HepG2 (cell line): ENCODE data around the gene ST6GALNAC2. TPM values are rescaled to one million over a fixed set of nuclear protein-coding genes. Genes with fewer than 3 reads are reported as not detected.

Experiments
- ADNP ChIP-seq: sonication (generic); formaldehyde crosslinking; IDR thresholded peaks from 2 replicates; pipeline ENCODE4 v1.4.0; 2020; ENCODE audit warnings: missing genetic modification reagents
- ATF2 ChIP-seq: sonication (generic); formaldehyde crosslinking; IDR thresholded peaks from 2 replicates; pipeline ENCODE4 v1.4.0; 2020; ENCODE audit warnings: missing genetic modification reagents
- BCL6 ChIP-seq: IDR thresholded peaks from 2 replicates; pipeline ENCODE4 v1.6.1; 2016; ENCODE audit warnings: missing genetic modification reagents, missing compliant biosample characterization
- GLI4 ChIP-seq: sonication (generic); formaldehyde crosslinking; IDR thresholded peaks from 2 replicates; pipeline ENCODE4 v1.5.1; 2020; ENCODE audit warnings: missing genetic modification reagents, mild to moderate bottlenecking, moderate library complexity, borderline replicate concordance
- HNRNPK ChIP-seq: fragments of 200-400 bp; formaldehyde crosslinking; IDR thresholded peaks from 2 replicates; pipeline ENCODE4 v1.6.1; 2018; ENCODE audit warnings: low read length, low read depth, moderate library complexity, mild to moderate bottlenecking; ENCODE audit not compliant: poor library complexity, severe bottlenecking
- KLF13 ChIP-seq: sonication (generic); formaldehyde crosslinking; IDR thresholded peaks from 2 replicates; pipeline ENCODE4 v1.4.0; 2020; ENCODE audit warnings: mild to moderate bottlenecking, missing genetic modification reagents
- NCOR1 ChIP-seq: fragments of 200-600 bp; sonication (generic); IDR thresholded peaks from 2 replicates; pipeline ENCODE4 v1.7.0; 2017; ENCODE audit warnings: antibody characterized with exemption, low read length, borderline replicate concordance
- PAF1 ChIP-seq: IDR thresholded peaks from 2 replicates; pipeline ENCODE4 v1.6.1; 2016; ENCODE audit warnings: missing genetic modification reagents, missing compliant biosample characterization
- PPARG ChIP-seq: conservative IDR thresholded peaks from 2 replicates; pipeline ENCODE4 v1.6.1; 2016; ENCODE audit warnings: missing biosample characterization, missing genetic modification reagents
- SMAD9 ChIP-seq: sonication (generic); formaldehyde crosslinking; IDR thresholded peaks from 2 replicates; pipeline ENCODE4 v1.5.1; 2020; ENCODE audit warnings: mild to moderate bottlenecking, missing genetic modification reagents
- SOX5 ChIP-seq: IDR thresholded peaks from 2 replicates; pipeline ENCODE4 v1.6.1; 2016; ENCODE audit warnings: borderline replicate concordance
- STAT6 ChIP-seq: sonication (generic); formaldehyde crosslinking; IDR thresholded peaks from 2 replicates; pipeline ENCODE4 v1.4.0; 2020; ENCODE audit warnings: missing genetic modification reagents, mild to moderate bottlenecking, borderline replicate concordance
- TBL1XR1 ChIP-seq: fragments of 150-350 bp; IDR thresholded peaks from 2 replicates; pipeline ENCODE4 v1.6.1; 2014; ENCODE audit warnings: borderline replicate concordance, low read length; ENCODE audit not compliant: partially characterized antibody
- TEAD3 ChIP-seq: optimal IDR thresholded peaks from 2 replicates; pipeline ENCODE3; 2016; ENCODE audit warnings: borderline replicate concordance
- ZNF331 ChIP-seq: sonication (generic); formaldehyde crosslinking; IDR thresholded peaks from 2 replicates; pipeline ENCODE4 v1.4.0; 2020; ENCODE audit warnings: missing genetic modification reagents
- ZNF335 ChIP-seq: sonication (generic); formaldehyde crosslinking; IDR thresholded peaks from 2 replicates; pipeline ENCODE4 v1.4.0; 2020; ENCODE audit warnings: missing genetic modification reagents
- ZNF503 ChIP-seq: sonication (generic); formaldehyde crosslinking; IDR thresholded peaks from 2 replicates; pipeline ENCODE4 v1.4.0; 2020; ENCODE audit warnings: missing genetic modification reagents
- ZNF550 ChIP-seq: sonication (generic); formaldehyde crosslinking; IDR thresholded peaks from 2 replicates; pipeline ENCODE4 v1.4.0; 2020; ENCODE audit warnings: mild to moderate bottlenecking, missing genetic modification reagents, borderline replicate concordance
- ZNF670 ChIP-seq: sonication (generic); formaldehyde crosslinking; IDR thresholded peaks from 2 replicates; pipeline ENCODE4 v1.8.0; 2022; ENCODE audit warnings: mild to moderate bottlenecking, missing genetic modification reagents, borderline replicate concordance
- ZNF709 ChIP-seq: sonication (generic); formaldehyde crosslinking; IDR thresholded peaks from 2 replicates; pipeline ENCODE4 v1.5.0; 2020; ENCODE audit warnings: mild to moderate bottlenecking, missing genetic modification reagents
- ZNF784 ChIP-seq: sonication (generic); formaldehyde crosslinking; IDR thresholded peaks from 2 replicates; pipeline ENCODE4 v1.5.1; 2020; ENCODE audit warnings: missing genetic modification reagents, mild to moderate bottlenecking, borderline replicate concordance
- polyA plus RNA-seq, 8 experiments: library from polyadenylated mRNA; depleted of rRNA in 3 of 8; stranded (reverse) in 7 of 8; unstranded in 1 of 8; fragments of >200 nt; fragmentation: Illumina TruSeq in 4 of 8; extraction: Trizol in 4 of 8; gene quantifications; 2 replicates each; pipeline versions ENCODE4 v1.2.1 to v1.2.3, GENCODE V29; 2011 to 2016; ENCODE audit warnings: low read depth in 4 of 8, missing spikeins in 1 of 8, mixed read lengths in 1 of 8; ENCODE audit not compliant: insufficient read depth in 1 of 8
- total RNA-seq, 5 experiments: library from RNA; depleted of rRNA; stranded (reverse); fragments of >200 nt; fragmentation: Illumina TruSeq; extraction: Trizol; gene quantifications; 2 replicates each; pipeline ENCODE4 v1.2.3, GENCODE V29; 2016; ENCODE audit warnings: low read depth in 1 of 5

The ST6GALNAC2 gene
- total and polyA plus RNA-seq, 2 of the 13 experiments (the other 11 are each of a cell fraction or from before 2014, with no cell fraction given) = 0.12 to 0.49 TPM

- TF ChIP-seq ATF2 (CRISPR knock-in tag) (peak; percentile 89), ZNF784 (CRISPR knock-in tag) (no peak), BCL6 (CRISPR knock-in tag) (peak; percentile 57), GLI4 (CRISPR knock-in tag) (no peak), ZNF709 (CRISPR knock-in tag) (peak; percentile 78), ZNF503 (CRISPR knock-in tag) (0 out of 2 replicates have a peak, but pooled peaks have one; percentile 9), SMAD9 (CRISPR knock-in tag) (no peak), NCOR1 (no peak), ADNP (CRISPR knock-in tag) (no peak), PAF1 (CRISPR knock-in tag) (no peak; the same call in 1 of the 2 replicates), TEAD3 (CRISPR knock-in tag) (no peak), ZNF335 (CRISPR knock-in tag) (peak; percentile 85), PPARG (peak; percentile 21; the same call in 1 of the 2 replicates), STAT6 (CRISPR knock-in tag) (peak; percentile 72; the same call in 1 of the 2 replicates), HNRNPK (no peak), ZNF331 (CRISPR knock-in tag) (peak; percentile 90), SOX5 (no peak; the same call in 1 of the 2 replicates), TBL1XR1 (peak; percentile 83), ZNF550 (peak; percentile 77; the same call in 1 of the 2 replicates), KLF13 (no peak; the same call in 1 of the 2 replicates), ZNF670 (CRISPR knock-in tag) (no peak; the same call in 1 of the 2 replicates)
Measured at GRCh38 chr17:76557368-76558197, 28.1 kb downstream of the ST6GALNAC2 start (continued).
